GM12891 (cell line): Measurements from ENCODE around the gene CSRP1.

Source experiments
- POLR2A ChIP-seq: IDR thresholded peaks from 2 replicates; pipeline ENCODE4 v1.6.1; 2011; ENCODE audit warnings: low read depth, low read length, control low read depth
- POLR2AphosphoS5 ChIP-seq: IDR thresholded peaks from 2 replicates; pipeline ENCODE4 v1.6.1; 2011; ENCODE audit warnings: low read depth, low read length, control low read depth
- SPI1 ChIP-seq: IDR thresholded peaks from 2 replicates; pipeline ENCODE4 v1.6.1; 2011; ENCODE audit warnings: low read depth, low read length, control low read depth
- TAF1 ChIP-seq: IDR thresholded peaks from 2 replicates; pipeline ENCODE4 v1.6.1; 2011; ENCODE audit warnings: low read depth, low read length, control low read depth

- TF ChIP-seq POLR2AphosphoS5 (no peak), POLR2A (no peak), TAF1 (no peak), SPI1 (no peak)
These were observed 5.8 kb downstream of the CSRP1 start for GRCh38 chr1:201501144-201501543.
